Neural crest cell (in vitro differentiated cells): ENCODE results near the gene WRAP73. TPM values are rescaled to one million over a fixed set of nuclear protein-coding genes. Genes with fewer than 3 reads are reported as not detected.

Source experiments
- DNase-seq: peaks from one replicate; pipeline ENCODE4 v3.0.0; 2021; ENCODE audit warnings: low read depth, mixed read lengths, low spot score
- H3K27ac Mint-ChIP-seq: one replicate; pipeline ENCODE4 v1.8.0; 2021; ENCODE audit warnings: mild to moderate bottlenecking, mixed read lengths; ENCODE audit not compliant: unreplicated experiment
- H3K27me3 Mint-ChIP-seq: 2 replicates; pipeline ENCODE4 v1.8.0; 2021; ENCODE audit warnings: low read depth, mild to moderate bottlenecking, mixed read lengths
- H3K36me3 Mint-ChIP-seq: 2 replicates; pipeline ENCODE4 v1.8.0; 2021; ENCODE audit warnings: low read depth, mild to moderate bottlenecking, mixed read lengths
- H3K4me1 Mint-ChIP-seq: 2 replicates; pipeline ENCODE4 v1.8.0; 2021; ENCODE audit warnings: mixed read lengths
- H3K4me3 Mint-ChIP-seq: one replicate; pipeline ENCODE4 v1.8.0; 2021; ENCODE audit warnings: mild to moderate bottlenecking, mixed read lengths
- H3K9me3 Mint-ChIP-seq: 2 replicates; pipeline ENCODE4 v1.8.0; 2021; ENCODE audit warnings: mixed read lengths
- total RNA-seq: library from RNA; stranded (reverse); gene quantifications from 2 replicates; pipeline ENCODE4 v1.2.1, GENCODE V29; 2021
- TF ChIP-seq, protein P1 (sequence below): fragments of 200-600 bp; sonication (generic); conservative IDR thresholded peaks from 2 replicates; pipeline ENCODE4 v1.5.0; 2021; ENCODE audit warnings: antibody characterized with exemption, mild to moderate bottlenecking

WRAP73 gene
- total RNA-seq, 1 donor from 2014 or later, result 28.9 TPM

DNA sequence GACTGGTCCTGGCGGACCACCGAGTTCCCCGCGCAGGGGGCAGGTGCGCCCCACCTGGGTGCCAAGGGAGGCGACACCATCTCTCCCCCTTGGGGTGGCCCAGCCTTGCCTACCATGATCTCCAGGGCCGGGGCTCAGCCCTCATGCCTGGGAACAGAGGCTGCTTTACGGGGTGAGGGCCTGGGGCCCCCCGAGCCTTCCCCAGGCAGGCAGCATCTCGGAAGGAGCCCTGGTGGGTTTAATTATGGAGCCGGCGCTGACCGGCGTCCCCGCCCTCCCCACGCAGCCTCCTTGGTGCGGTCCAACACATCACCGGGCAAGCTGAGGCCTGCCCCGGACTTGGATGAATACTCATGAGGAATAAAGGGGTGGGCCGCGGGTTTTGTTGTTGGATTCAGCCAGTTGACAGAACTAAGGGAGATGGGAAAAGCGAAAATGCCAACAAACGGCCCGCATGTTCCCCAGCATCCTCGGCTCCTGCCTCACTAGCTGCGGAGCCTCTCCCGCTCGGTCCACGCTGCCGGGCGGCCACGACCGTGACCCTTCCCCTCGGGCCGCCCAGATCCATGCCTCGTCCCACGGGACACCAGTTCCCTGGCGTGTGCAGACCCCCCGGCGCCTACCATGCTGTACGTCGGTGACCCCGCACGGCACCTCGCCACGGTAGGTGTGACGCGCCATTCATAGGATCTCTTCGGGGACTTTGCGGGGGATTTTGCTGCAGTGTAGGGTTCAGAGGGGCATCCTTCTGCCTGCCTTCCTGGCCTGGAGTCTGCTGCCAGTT lies 40.6 kb upstream of the WRAP73 start:
- Mint-ChIP-seq H3K9me3 (no peaks in the 10 kb centered on the region), H3K36me3 (no peaks in the 10 kb centered on the region), H3K4me1 (peaks cover 5% of the 10 kb centered on the region), H3K27me3 (peaks cover 4% of the 10 kb centered on the region), H3K4me3 (no peak overlapping the region), H3K27ac (no peak overlapping the region)
- DNase-seq, result no peak
- TF ChIP-seq, protein P1, sequence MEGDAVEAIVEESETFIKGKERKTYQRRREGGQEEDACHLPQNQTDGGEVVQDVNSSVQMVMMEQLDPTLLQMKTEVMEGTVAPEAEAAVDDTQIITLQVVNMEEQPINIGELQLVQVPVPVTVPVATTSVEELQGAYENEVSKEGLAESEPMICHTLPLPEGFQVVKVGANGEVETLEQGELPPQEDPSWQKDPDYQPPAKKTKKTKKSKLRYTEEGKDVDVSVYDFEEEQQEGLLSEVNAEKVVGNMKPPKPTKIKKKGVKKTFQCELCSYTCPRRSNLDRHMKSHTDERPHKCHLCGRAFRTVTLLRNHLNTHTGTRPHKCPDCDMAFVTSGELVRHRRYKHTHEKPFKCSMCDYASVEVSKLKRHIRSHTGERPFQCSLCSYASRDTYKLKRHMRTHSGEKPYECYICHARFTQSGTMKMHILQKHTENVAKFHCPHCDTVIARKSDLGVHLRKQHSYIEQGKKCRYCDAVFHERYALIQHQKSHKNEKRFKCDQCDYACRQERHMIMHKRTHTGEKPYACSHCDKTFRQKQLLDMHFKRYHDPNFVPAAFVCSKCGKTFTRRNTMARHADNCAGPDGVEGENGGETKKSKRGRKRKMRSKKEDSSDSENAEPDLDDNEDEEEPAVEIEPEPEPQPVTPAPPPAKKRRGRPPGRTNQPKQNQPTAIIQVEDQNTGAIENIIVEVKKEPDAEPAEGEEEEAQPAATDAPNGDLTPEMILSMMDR, result no peak

DNA sequence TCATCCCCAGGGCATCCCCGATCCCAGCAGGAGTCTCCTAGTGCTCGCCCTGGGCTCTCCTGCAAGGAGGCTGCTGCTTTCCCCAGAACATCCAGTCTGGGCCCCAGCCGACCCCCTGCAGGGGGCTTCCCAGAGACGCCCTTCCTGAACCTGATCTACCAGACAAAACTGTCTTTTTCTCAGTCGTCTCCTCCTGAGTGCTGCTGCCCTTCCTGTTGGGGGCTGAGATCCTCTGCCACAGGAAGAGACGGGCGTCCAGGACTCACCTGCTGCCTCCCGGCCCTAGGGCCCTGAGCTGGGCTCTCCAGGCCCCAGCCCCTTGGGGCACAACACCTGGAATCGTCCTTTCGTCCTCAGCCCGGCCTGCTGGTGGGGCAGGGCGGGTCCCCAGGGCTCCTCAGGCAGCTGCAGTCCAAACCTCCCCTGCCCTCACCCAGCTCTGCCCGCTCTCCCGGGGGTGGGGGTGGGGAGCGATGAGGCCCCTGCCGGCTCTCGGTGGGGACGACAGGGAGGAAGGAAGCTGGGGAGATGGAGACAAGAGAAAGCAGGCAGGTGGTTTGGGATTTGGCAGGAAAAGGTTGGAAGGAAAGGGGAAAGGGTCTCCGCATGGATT lies 39.3 kb upstream of the WRAP73 start:
- no peaks in the 10 kb centered on the region for H3K9me3 Mint-ChIP-seq
- peaks cover 5% of the 10 kb centered on the region for H3K4me1 Mint-ChIP-seq
- H3K4me3 Mint-ChIP-seq, result no peak overlapping the region
- no peak overlapping the region for H3K27ac Mint-ChIP-seq
- TF ChIP-seq, protein P1, result no peak
- DNase-seq, result no peak
- peaks cover 6% of the 10 kb centered on the region for H3K27me3 Mint-ChIP-seq
- no peaks in the 10 kb centered on the region for H3K36me3 Mint-ChIP-seq

DNA sequence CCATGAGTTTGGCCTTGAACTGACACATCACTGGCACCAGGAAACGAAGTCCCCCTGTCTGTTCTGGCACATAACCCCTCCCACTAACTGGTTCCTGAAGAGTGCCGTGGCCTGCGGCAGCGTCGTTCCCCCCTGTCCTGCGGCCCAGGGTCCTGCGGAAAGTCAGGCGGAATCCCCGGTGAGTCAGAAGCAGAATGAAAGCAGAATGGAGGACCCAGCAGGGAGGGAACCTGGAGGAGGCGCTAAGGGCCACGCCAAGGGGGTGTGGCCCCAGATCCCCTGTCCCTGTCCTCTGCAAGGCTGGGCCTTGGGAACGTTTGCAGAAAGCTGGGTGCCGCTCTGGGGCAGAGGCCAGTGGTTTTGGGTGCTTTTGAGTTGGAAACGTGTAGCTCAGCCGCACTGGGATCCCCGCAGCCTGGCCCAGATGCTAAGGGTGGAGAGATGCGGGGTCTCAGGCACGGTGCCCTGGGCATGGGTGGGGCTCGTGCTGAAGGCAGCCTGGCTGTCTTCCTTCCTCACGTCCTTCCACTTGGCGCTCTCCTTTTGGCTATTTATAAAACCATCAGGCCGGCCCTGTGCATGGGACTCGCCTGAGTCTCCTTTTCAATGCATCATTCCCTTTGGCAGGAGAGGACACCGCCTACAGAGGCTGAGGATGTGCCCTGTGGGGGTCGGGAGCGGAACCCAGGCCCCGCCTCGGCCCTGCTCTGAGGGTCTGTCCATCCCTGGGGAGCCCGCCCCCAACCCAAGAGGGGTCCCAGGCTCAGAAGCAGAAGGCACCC lies 38.6 kb upstream of the WRAP73 start:
- no peak for DNase-seq
- peaks cover 5% of the 10 kb centered on the region for H3K4me1 Mint-ChIP-seq
- TF ChIP-seq, protein P1, result no peak
- H3K27ac Mint-ChIP-seq, result no peak overlapping the region
- no peaks in the 10 kb centered on the region for H3K9me3 Mint-ChIP-seq
- no peaks in the 10 kb centered on the region for H3K36me3 Mint-ChIP-seq
- peaks cover 6% of the 10 kb centered on the region for H3K27me3 Mint-ChIP-seq
- H3K4me3 Mint-ChIP-seq, result no peak overlapping the region

DNA sequence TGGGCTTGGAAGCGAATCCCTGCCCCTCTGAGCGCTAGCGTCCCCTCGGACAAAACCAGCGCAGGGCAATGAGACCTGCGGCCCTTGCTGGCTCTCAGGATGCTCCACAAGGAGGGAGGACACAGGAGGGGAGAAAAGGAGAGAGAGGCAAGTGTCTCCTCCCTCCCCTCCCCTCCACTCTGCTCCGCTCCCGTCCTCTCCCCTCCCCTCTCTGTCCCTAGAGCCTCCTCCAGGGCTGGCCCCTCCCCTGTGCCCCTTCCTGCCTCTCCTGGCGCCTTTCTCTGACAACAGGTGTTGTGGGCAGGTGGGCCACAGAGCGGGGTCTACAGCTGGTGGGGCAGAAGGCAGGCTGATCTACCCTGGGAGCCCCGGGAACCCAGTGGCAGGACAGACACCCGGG lies 37.6 kb upstream of the WRAP73 start:
- Mint-ChIP-seq H3K4me3 (no peak overlapping the region), H3K27ac (no peak overlapping the region), H3K27me3 (peaks cover 11% of the 10 kb centered on the region), H3K9me3 (no peaks in the 10 kb centered on the region), H3K36me3 (no peaks in the 10 kb centered on the region), H3K4me1 (peaks cover 10% of the 10 kb centered on the region)
- DNase-seq, result no peak
- TF ChIP-seq, protein P1, result no peak

DNA sequence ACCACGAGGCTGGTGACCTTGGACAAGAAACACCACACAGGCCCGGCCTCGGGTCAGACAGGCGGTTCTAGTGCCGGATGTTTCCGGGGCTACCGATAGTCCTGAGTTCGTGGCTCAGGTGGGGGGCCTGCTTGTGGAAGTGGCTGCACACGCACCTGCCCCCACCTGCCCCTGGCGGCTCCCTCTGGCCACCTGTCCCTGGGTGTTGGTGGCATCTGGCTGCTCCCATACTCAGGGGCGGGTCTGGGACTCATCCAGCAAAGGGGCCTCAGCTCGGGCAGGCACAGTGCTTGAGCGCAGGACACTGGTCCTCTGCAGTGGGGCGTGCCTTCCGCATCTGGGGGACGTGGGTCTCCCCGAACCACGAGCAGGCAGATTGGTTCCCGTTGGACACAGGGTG lies 36.0 kb upstream of the WRAP73 start:
- TF ChIP-seq, protein P1, result no peak
- no peak overlapping the region for H3K4me3 Mint-ChIP-seq
- H3K9me3 Mint-ChIP-seq, result no peaks in the 10 kb centered on the region
- H3K27me3 Mint-ChIP-seq, result peaks cover 11% of the 10 kb centered on the region
- H3K4me1 Mint-ChIP-seq, result peaks cover 5% of the 10 kb centered on the region
- no peak for DNase-seq
- H3K27ac Mint-ChIP-seq, result no peak overlapping the region
- H3K36me3 Mint-ChIP-seq, result no peaks in the 10 kb centered on the region
